Tibial artery (tissue), 4 donors: Measurements from ENCODE around the gene ZNF606.

Experiments
- DNase-seq, 2 donors: peaks; one replicate each; pipeline ENCODE4 v3.0.0-alpha.2; 2019
- H3K27ac ChIP-seq, 2 donors: fragments of 200-600 bp; sonication (generic) in 1 of 2; 1 replicate in 1 of 2; 2 replicates in 1 of 2; pipeline ENCODE4 v1.5.1; 2018 to 2019; ENCODE audit warnings: mild to moderate bottlenecking in 1 of 2
- H3K27me3 ChIP-seq, 2 donors: fragments of 200-600 bp; sonication (generic) in 1 of 2; one replicate each; pipeline versions ENCODE4 v1.5.1 to v1.6.0; 2016 to 2019
- H3K36me3 ChIP-seq, 3 donors: fragments of 200-600 bp; sonication (generic) in 2 of 3; one replicate each; pipeline ENCODE4 v1.5.1; 2016 to 2019; ENCODE audit warnings: mild to moderate bottlenecking in 2 of 3
- H3K4me1 ChIP-seq, 4 donors: fragments of 200-600 bp; sonication (generic) in 2 of 4; 1 replicate in 3 of 4; 2 replicates in 1 of 4; pipeline ENCODE4 v1.5.1; 2016 to 2019
- H3K4me3 ChIP-seq, 2 donors: fragments of 200-600 bp; sonication (generic) in 1 of 2; 1 replicate in 1 of 2; 2 replicates in 1 of 2; pipeline ENCODE4 v1.5.1; 2018 to 2019; ENCODE audit warnings: mild to moderate bottlenecking in 2 of 2
- H3K9me3 ChIP-seq, 3 donors: fragments of 200-600 bp; sonication (generic) in 1 of 3; one replicate each; pipeline ENCODE4 v1.5.1; 2016 to 2019
- CTCF ChIP-seq, 2 experiments: fragments of 200-600 bp in 1 of 2; fragments of 450-650 bp in 1 of 2; IDR thresholded peaks; one replicate each; pipeline ENCODE4 v1.5.1; 2017 to 2019; ENCODE audit warnings: antibody characterized with exemption in 2 of 2, mild to moderate bottlenecking in 1 of 2, moderate library complexity in 1 of 2
- intact Hi-C: fragments of 100-400 bp; cut with DNase I; formaldehyde crosslinking; loops from one replicate; pipeline ENCODE4 v1.15.0; 2023; ENCODE audit warnings: low total_unique reads

Gene ZNF606

DNA sequence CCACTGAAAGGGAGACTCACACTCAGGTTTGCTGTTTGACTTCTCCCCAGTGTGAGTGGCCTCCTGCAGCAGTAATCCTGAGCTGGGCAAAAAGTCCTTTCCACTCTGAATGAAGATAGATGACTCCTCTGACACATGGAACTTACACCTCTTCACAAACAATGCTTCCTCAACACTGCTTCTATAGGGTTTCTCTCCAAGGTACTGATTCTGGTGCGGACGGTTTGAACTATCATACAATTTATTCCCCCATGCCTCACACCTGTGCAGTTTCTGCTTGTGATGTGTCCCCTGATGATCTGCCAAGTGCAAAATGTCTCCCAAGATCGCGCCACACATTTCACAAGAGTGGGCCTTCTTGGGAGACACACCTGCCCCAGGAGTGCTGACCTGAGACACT is 75.0 kb downstream of the ZNF606 start:
- no peak overlapping the region for H3K4me3 ChIP-seq
- peaks cover 0 to 90% (median 81%) of the 10 kb centered on the region in 3 donors for H3K9me3 ChIP-seq
- TF ChIP-seq CTCF (IDR thresholded peaks at IDR 0.05) = no peak
- H3K27me3 ChIP-seq = no peaks in the 10 kb centered on the region
- H3K4me1 ChIP-seq = no peaks in the 10 kb centered on the region
- H3K27ac ChIP-seq = no peak overlapping the region
- H3K36me3 ChIP-seq = peaks cover 58 to 79% (median 63%) of the 10 kb centered on the region in 3 donors
- DNase-seq = no peak
- intact Hi-C loops = no loop called here
